ENCODE measurements around the gene TACR1. TPM values are rescaled to one million over a fixed set of nuclear protein-coding genes. Genes with fewer than 3 reads are reported as not detected.

The TACR1 gene
- total and polyA plus RNA-seq, 2 donors (not counting 1 experiment from before 2014, with no cell fraction given), result 0.01 to 0.05 TPM

DNA sequence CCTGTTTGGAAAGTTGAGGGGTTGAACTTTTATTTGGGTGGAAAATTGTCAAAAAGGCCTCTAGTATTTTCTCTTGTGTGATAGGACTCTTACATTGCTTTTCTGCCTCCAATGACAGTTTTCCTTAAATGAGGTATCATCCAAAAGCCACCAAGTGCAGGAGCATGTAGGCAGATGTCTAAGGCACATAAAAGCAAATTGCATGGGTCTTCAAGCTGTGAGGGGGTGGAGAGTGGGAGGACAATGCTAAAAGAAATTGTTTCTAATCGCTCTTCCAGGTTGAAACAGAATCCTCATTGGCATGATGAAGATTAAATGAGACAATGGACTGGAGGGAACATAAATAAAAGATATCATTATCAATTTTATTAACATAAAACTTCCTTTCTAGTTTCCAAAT is 6.8 kb downstream of the TACR1 start:
- peaks cover 3 to 5% of the 10 kb centered on the region in 2 donors for H3K4me1 ChIP-seq (ENCODE audit: control insufficient read depth in 2 of 2, insufficient read depth in 2 of 2, low read length in 2 of 2)
- peaks cover 7% of the 10 kb centered on the region for H3K4me1 Mint-ChIP-seq
- no CpG with 5 or more reads among the region's 1 CpG for WGBS (ENCODE audit: insufficient coverage)

DNA sequence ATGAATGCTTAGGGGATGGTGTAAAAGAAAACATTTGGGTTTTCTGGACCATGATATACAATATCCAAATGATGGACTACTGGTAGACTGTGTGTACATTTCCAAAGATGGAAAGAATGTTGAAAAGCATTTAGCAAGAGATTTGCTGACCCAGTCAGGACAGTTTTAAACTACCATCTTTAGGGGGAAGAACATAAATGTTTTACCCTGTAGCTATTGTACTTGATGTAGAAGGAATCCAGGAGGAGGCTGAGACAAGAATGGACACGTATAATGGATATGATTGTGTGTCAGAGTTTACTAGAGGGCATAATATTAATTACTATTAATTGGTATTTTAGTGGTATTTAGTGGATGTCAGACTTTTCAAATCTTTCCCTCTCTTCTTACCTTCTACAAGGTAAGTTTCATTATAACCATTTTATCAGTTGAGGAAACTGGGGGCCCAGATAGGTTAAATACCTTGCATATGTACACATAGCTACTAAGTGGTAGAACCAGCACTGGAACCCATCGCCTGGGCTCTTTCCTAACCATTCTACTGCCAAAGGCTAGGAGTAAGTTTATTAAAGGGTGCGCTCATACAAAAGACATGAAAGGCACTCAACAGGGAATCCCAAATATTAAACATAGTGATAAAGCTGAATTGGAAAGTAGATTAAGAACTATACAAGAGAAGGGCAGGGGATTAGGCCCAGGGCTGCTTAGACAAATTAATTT is 8.9 kb downstream of the TACR1 start:
- H3K27ac ChIP-seq (ENCODE audit: low read length in 2 of 2), result no peak overlapping the region
- no peaks in the 10 kb centered on the region for H3K9me3 Mint-ChIP-seq (ENCODE audit: insufficient read depth)

More for the DNA sequence above, 6.8 kb downstream of the TACR1 start:
- Mint-ChIP-seq H3K4me3 (no peak overlapping the region), H3K9me3 (ENCODE audit: insufficient read depth) (no peaks in the 10 kb centered on the region), H3K27ac (no peak overlapping the region), H3K27me3 (peaks cover 51% of the 10 kb centered on the region)
- H3K4me2 ChIP-seq (replicated peaks; ENCODE audit: low read depth, low read length, poor library complexity, severe bottlenecking), result no peak overlapping the region
- H3K9me3 ChIP-seq (ENCODE audit: control extremely low read depth in 1 of 3, control insufficient read depth in 2 of 3, insufficient read depth in 1 of 3, low read length in 2 of 3), result no peaks in the 10 kb centered on the region
- H3K4me3 ChIP-seq (ENCODE audit: control extremely low read depth in 1 of 5, extremely low read depth in 1 of 5, insufficient read depth in 1 of 5, low read depth in 2 of 5, low read length in 4 of 5), result no peak overlapping the region
- no peak overlapping the region for H3K9ac ChIP-seq (ENCODE audit: low read length)
- DNase-seq, result no peak
- intact Hi-C loops (cut with micrococcal nuclease), result loop anchor here (10.0 kb wide), 1 partner anchor 268 kb away; no protein-coding TSS in a partner anchor
- ChIA-PET POLR2A (no interaction called here), CTCF (no interaction called here)
- no peak overlapping the region for H2AFZ ChIP-seq (ENCODE audit: insufficient read depth, low read depth, low read length, poor library complexity, severe bottlenecking)
- H3K27ac ChIP-seq (ENCODE audit: low read length in 2 of 2), result no peak overlapping the region
- H3K36me3 ChIP-seq (replicated peaks in 1 of 2; ENCODE audit: control extremely low read depth in 1 of 2, control insufficient read depth in 1 of 2, extremely low read depth in 1 of 2, insufficient read depth in 2 of 2, low read length in 1 of 2), result no peaks in the 10 kb centered on the region
- H3K79me2 ChIP-seq (ENCODE audit: control insufficient read depth, insufficient read depth, low read length), result no peaks in the 10 kb centered on the region
- TF ChIP-seq, protein P1, sequence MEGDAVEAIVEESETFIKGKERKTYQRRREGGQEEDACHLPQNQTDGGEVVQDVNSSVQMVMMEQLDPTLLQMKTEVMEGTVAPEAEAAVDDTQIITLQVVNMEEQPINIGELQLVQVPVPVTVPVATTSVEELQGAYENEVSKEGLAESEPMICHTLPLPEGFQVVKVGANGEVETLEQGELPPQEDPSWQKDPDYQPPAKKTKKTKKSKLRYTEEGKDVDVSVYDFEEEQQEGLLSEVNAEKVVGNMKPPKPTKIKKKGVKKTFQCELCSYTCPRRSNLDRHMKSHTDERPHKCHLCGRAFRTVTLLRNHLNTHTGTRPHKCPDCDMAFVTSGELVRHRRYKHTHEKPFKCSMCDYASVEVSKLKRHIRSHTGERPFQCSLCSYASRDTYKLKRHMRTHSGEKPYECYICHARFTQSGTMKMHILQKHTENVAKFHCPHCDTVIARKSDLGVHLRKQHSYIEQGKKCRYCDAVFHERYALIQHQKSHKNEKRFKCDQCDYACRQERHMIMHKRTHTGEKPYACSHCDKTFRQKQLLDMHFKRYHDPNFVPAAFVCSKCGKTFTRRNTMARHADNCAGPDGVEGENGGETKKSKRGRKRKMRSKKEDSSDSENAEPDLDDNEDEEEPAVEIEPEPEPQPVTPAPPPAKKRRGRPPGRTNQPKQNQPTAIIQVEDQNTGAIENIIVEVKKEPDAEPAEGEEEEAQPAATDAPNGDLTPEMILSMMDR (IDR thresholded peaks at IDR 0.05), result no peak
- no peak for TF ChIP-seq EZH2 (IDR thresholded peaks at IDR 0.05; ENCODE audit: borderline replicate concordance, insufficient read depth, low read depth, low read length, poor library complexity, severe bottlenecking)
- H4K20me1 ChIP-seq (ENCODE audit: control insufficient read depth, insufficient read depth, low read length, poor library complexity, severe bottlenecking), result no peaks in the 10 kb centered on the region
- ATAC-seq (ENCODE audit: low read depth), result no peak
- peaks cover 0 to 6% (median 2%) of the 10 kb centered on the region in 4 experiments for H3K27me3 ChIP-seq (replicated peaks in 1 of 4; ENCODE audit: control extremely low read depth in 1 of 4, control insufficient read depth in 3 of 4, insufficient read depth in 4 of 4, low read length in 3 of 4)

More for the DNA sequence above, 8.9 kb downstream of the TACR1 start:
- Histone ChIP-seq H2AFZ (ENCODE audit: insufficient read depth, low read depth, low read length, poor library complexity, severe bottlenecking) (no peak overlapping the region), H3K4me2 (replicated peaks; ENCODE audit: low read depth, low read length, poor library complexity, severe bottlenecking) (no peak overlapping the region), H3K27me3 (replicated peaks in 1 of 4; ENCODE audit: control extremely low read depth in 1 of 4, control insufficient read depth in 3 of 4, insufficient read depth in 4 of 4, low read length in 3 of 4) (peaks cover 0 to 3% (median 0%) of the 10 kb centered on the region in 4 experiments), H3K4me1 (ENCODE audit: control insufficient read depth in 2 of 2, insufficient read depth in 2 of 2, low read length in 2 of 2) (peaks cover 3 to 5% of the 10 kb centered on the region in 2 donors), H3K36me3 (replicated peaks in 1 of 2; ENCODE audit: control extremely low read depth in 1 of 2, control insufficient read depth in 1 of 2, extremely low read depth in 1 of 2, insufficient read depth in 2 of 2, low read length in 1 of 2) (no peaks in the 10 kb centered on the region), H3K9me3 (ENCODE audit: control extremely low read depth in 1 of 3, control insufficient read depth in 2 of 3, insufficient read depth in 1 of 3, low read length in 2 of 3) (no peaks in the 10 kb centered on the region), H4K20me1 (ENCODE audit: control insufficient read depth, insufficient read depth, low read length, poor library complexity, severe bottlenecking) (no peaks in the 10 kb centered on the region), H3K79me2 (ENCODE audit: control insufficient read depth, insufficient read depth, low read length) (no peaks in the 10 kb centered on the region), H3K9ac (ENCODE audit: low read length) (no peak overlapping the region), H3K4me3 (ENCODE audit: control extremely low read depth in 1 of 5, extremely low read depth in 1 of 5, insufficient read depth in 1 of 5, low read depth in 2 of 5, low read length in 4 of 5) (no peak overlapping the region)
- DNase-seq (no peak), ATAC-seq (ENCODE audit: low read depth) (no peak)
- ChIA-PET POLR2A (no interaction called here), CTCF (no interaction called here)
- Mint-ChIP-seq H3K27me3 (peaks cover 44% of the 10 kb centered on the region), H3K4me3 (no peak overlapping the region), H3K4me1 (peaks cover 7% of the 10 kb centered on the region), H3K27ac (no peak overlapping the region)
- no CpG with 5 or more reads among the region's 3 CpGs for WGBS (ENCODE audit: insufficient coverage)
- intact Hi-C loops (cut with micrococcal nuclease), result loop anchor here (10.0 kb wide), 1 partner anchor 266 kb away; no protein-coding TSS in a partner anchor
- TF ChIP-seq EZH2 (IDR thresholded peaks at IDR 0.05; ENCODE audit: borderline replicate concordance, insufficient read depth, low read depth, low read length, poor library complexity, severe bottlenecking), result no peak
- TF ChIP-seq, protein P1 (IDR thresholded peaks at IDR 0.05), result no peak

Measured in B cell (primary cell).